ENCODE data around the gene STX4. TPM values are rescaled to one million over a fixed set of nuclear protein-coding genes. Genes with fewer than 3 reads are reported as not detected.

STX4 gene
- total RNA-seq, 2 donors from 2014 or later, result 40.7 to 51.7 TPM

DNA sequence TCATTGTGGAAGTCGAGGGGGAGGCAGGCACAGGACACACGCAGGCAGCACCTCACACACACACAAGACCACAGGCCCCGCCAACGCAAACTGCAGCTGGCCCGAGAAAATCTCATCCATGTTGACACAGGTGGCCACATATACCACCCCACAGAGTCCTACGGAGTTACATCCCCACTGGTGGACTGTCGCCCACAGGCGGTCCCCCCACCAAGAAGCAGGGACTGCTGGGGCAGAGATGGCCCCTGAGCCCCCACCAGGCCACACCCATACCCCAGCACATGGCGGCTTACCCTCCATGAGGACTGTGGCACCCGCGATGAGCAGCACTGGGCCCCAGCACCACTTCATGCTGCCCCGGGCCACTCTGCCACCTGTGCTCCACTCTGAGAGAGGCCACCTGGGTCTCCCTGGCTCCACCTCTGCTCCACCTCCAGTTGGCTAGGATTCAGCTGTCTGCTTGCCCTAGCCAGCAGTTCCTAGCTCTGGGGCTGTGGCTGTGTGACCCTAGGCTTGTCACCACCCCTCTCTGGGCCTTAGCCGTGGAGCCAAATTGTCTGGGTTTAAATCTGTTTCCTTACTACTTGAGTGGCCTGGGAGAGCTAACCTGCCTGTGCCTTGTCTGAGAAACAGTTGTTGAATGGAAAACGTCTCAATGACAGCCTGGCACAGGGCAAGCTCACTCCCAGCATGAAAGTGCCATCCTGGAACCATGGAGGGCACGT lies 55.3 kb downstream of the STX4 start, which contains the start of gene PRSS53:
PRSS53 (minus strand) TSS at position 485 of the 725 bp plus-strand sequence; CDS start at position 351, 134 bp downstream.
- no peak for TF ChIP-seq POLR2A (IDR thresholded peaks at IDR 0.05)
- TF ChIP-seq POLR2AphosphoS5 (IDR thresholded peaks at IDR 0.05), result no peak
- TF ChIP-seq, protein P1, sequence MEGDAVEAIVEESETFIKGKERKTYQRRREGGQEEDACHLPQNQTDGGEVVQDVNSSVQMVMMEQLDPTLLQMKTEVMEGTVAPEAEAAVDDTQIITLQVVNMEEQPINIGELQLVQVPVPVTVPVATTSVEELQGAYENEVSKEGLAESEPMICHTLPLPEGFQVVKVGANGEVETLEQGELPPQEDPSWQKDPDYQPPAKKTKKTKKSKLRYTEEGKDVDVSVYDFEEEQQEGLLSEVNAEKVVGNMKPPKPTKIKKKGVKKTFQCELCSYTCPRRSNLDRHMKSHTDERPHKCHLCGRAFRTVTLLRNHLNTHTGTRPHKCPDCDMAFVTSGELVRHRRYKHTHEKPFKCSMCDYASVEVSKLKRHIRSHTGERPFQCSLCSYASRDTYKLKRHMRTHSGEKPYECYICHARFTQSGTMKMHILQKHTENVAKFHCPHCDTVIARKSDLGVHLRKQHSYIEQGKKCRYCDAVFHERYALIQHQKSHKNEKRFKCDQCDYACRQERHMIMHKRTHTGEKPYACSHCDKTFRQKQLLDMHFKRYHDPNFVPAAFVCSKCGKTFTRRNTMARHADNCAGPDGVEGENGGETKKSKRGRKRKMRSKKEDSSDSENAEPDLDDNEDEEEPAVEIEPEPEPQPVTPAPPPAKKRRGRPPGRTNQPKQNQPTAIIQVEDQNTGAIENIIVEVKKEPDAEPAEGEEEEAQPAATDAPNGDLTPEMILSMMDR (IDR thresholded peaks at IDR 0.05), result no peak
- H3K36me3 ChIP-seq, result peaks cover 0 to 8% of the 10 kb centered on the region in 2 donors
- no peak for DNase-seq (ENCODE audit: low spot score)
- no peaks in the 10 kb centered on the region for H3K27me3 ChIP-seq (replicated peaks; ENCODE audit: insufficient read depth)
- intact Hi-C loops (cut with DNase I), result no loop called here
- no peaks in the 10 kb centered on the region for H3K9me3 ChIP-seq
- 71% methylated on average over 15 of the region's 15 CpGs for WGBS
- peak within 1 kb of the TSS in 1 of 2 donors; percentile 18 for H3K27ac ChIP-seq
- H3K4me3 ChIP-seq, result no peak within 1 kb of the TSS
- H3K4me1 ChIP-seq (replicated peaks), result no peaks in the 10 kb centered on the region

DNA sequence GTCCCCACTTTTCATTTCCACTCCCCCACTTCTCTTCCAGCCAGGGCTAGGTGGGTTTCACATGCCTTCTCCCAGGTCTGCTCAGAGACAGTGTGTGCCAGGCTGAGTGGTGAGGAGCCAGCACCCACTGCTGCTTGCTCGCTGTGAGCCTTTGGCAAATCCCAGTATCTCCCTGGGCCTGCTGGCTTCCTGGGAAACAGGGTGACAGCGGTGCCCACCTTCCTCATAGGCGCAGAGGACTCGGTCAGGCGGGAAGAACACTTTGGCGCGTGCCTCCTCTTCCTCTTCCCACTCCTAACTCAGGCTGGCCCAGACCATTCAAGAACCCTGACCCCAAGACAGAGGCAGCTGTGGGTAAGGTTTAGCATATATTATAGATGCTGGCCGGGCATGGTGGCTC lies 55.8 kb downstream of the STX4 start:
- TF ChIP-seq POLR2A (IDR thresholded peaks at IDR 0.05) (no peak), POLR2AphosphoS5 (IDR thresholded peaks at IDR 0.05) (no peak)
- TF ChIP-seq, protein P1 (IDR thresholded peaks at IDR 0.05), result no peak
- H3K36me3 ChIP-seq, result peaks cover 0 to 6% of the 10 kb centered on the region in 2 donors
- no peak overlapping the region for H3K4me3 ChIP-seq
- H3K9me3 ChIP-seq, result no peaks in the 10 kb centered on the region
- intact Hi-C loops (cut with DNase I), result no loop called here
- WGBS, result 97% methylated on average over 8 of the region's 8 CpGs
- no peak for DNase-seq (ENCODE audit: low spot score)
- no peaks in the 10 kb centered on the region for H3K27me3 ChIP-seq (replicated peaks; ENCODE audit: insufficient read depth)
- no peak overlapping the region for H3K27ac ChIP-seq
- no peaks in the 10 kb centered on the region for H3K4me1 ChIP-seq (replicated peaks)

Other genes starting within 250 kb of the STX4 start
- 10 to 100 TPM; 17.9 to 24.0 TPM for gene ZNF629, start 246.4 kb upstream of the STX4 start, total RNA-seq
- 10 to 100 TPM; 54.2 to 54.8 TPM for gene BCL7C, start 139.5 kb upstream of the STX4 start, total RNA-seq
- gene CTF1, start 136.9 kb upstream of the STX4 start, total RNA-seq, result 10 to 100 TPM in 1 of 2 donors, 1 to 10 TPM in 1; 9.8 to 13.9 TPM
- gene FBXL19, start 110.0 kb upstream of the STX4 start, total RNA-seq, result 100 to 1,000 TPM in 1 of 2 donors, 10 to 100 TPM in 1; 23.5 to 125 TPM
- 100 to 1,000 TPM in 1 of 2 donors, 10 to 100 TPM in 1; 74.6 to 114 TPM for gene ORAI3, start 84.5 kb upstream of the STX4 start, total RNA-seq
- 10 to 100 TPM in 1 of 2 donors, 1 to 10 TPM in 1; 10.0 to 29.1 TPM for gene SETD1A, start 75.8 kb upstream of the STX4 start, total RNA-seq
- gene HSD3B7, start 48.4 kb upstream of the STX4 start, total RNA-seq, result 10 to 100 TPM; 10.3 to 10.7 TPM
- gene STX1B, start 22.9 kb upstream of the STX4 start, total RNA-seq, result under 1 TPM; 0.36 to 0.91 TPM
- gene ZNF668, start 40.7 kb downstream of the STX4 start, total RNA-seq, result 10 to 100 TPM; 15.6 to 21.4 TPM
- gene ZNF646, start 40.9 kb downstream of the STX4 start, total RNA-seq, result 10 to 100 TPM; 26.3 to 33.7 TPM
- 1 to 10 TPM; 2.5 TPM for gene PRSS53, start 55.4 kb downstream of the STX4 start, total RNA-seq
- gene VKORC1, start 61.2 kb downstream of the STX4 start, total RNA-seq, result 100 to 1,000 TPM; 106 to 175 TPM
- 10 to 100 TPM; 78.5 to 80.6 TPM for gene BCKDK, start 74.8 kb downstream of the STX4 start, total RNA-seq
- gene KAT8, start 84.1 kb downstream of the STX4 start, total RNA-seq, result 100 to 1,000 TPM in 1 of 2 donors, 10 to 100 TPM in 1; 92.6 to 115 TPM
- gene PRSS8, start 102.2 kb downstream of the STX4 start, total RNA-seq, result 100 to 1,000 TPM in 1 of 2 donors, 10 to 100 TPM in 1; 29.9 to 118 TPM
- 1 to 10 TPM; 4.3 to 4.7 TPM for gene PRSS36, start 116.5 kb downstream of the STX4 start, total RNA-seq
- gene FUS, start 146.6 kb downstream of the STX4 start, total RNA-seq, result 10 to 100 TPM; 48.6 to 87.5 TPM
- gene PYCARD, start 169.2 kb downstream of the STX4 start, total RNA-seq, result 10 to 100 TPM; 27.2 to 51.6 TPM
- gene TRIM72, start 180.6 kb downstream of the STX4 start, total RNA-seq, result 1 to 10 TPM in 1 of 2 donors, under 1 TPM in 1; 0.23 to 3.9 TPM
- not detected for gene PYDC1, start 183.6 kb downstream of the STX4 start, total RNA-seq
- 1 to 10 TPM in 1 of 2 donors, under 1 TPM in 1; 0.36 to 5.1 TPM for gene ITGAM, start 226.4 kb downstream of the STX4 start, total RNA-seq

All from prostate gland (tissue), 2 donors.